GM13977 (cell line): ENCODE results near the gene IFT20.

Experiments
- DNase-seq: peaks from one replicate; pipeline ENCODE4 v3.0.0; 2012; ENCODE audit warnings: low spot score
- in situ Hi-C: fragments of 300-500 bp; cut with MboI; formaldehyde crosslinking; loops from one replicate; pipeline ENCODE4 v1.12.0; 2022; ENCODE audit warnings: low sequenced_read_pairs, low pct_unique_long_range_greater_than_20kb, mixed read lengths, inconsistent platforms; ENCODE audit not compliant: unreplicated experiment
- TF ChIP-seq, protein P1 (sequence below): IDR thresholded peaks from 2 replicates; pipeline ENCODE4 v1.5.1; 2012; ENCODE audit warnings: mild to moderate bottlenecking, control low read depth; ENCODE audit not compliant: insufficient read depth; ENCODE audit errors: extremely low read depth, missing control alignments

IFT20 gene

DNA sequence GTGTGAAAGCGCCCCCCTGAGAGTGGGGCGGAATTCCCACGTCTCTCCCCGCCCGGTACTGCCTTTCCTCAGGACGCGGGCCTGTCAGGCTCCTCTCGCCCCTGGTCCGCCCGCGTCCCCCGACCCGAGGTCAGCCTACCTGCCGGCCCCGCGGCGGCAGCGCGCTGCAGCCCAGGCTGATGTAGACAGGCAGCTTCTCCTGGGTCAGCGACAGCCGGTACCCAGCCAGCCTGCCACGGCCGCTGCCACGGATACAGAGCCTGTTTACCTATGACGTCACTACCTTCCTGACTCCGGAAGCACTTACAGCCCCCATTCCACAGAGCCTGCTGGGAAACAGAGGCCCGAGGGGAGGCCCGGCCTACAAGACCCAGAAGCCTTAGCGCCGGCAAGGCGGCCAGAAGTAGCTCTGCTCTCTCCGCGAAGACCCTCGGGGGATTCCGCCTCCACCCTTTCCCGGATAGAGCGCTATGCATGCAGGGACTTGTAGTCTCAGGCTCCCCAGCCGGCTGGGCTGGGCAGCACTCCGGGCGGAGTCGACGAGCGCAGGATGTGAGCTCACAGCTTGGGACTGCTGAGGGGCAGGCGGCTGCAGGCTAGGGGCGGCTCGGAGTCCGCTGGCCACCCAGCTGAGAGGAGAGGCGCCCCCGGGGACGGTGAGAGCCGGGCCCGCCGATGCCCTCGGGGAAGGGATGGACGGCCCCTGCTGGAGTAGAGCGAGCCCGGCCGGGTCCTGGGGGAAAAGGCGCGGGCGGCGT, at the start of gene IFT20, which contains the start of gene TNFAIP1:
Gene IFT20, minus strand, starts transcription at position 272 of the 758 bp plus-strand sequence. CDS start 3,487 bp downstream, outside the sequence.
Gene TNFAIP1, plus strand, starts transcription at position 561 of the 758 bp plus-strand sequence. CDS start 3,761 bp downstream, outside the sequence.
- in situ Hi-C loops, result no loop called here
- DNase-seq, result peak; percentile 97
- TF ChIP-seq, protein P1, sequence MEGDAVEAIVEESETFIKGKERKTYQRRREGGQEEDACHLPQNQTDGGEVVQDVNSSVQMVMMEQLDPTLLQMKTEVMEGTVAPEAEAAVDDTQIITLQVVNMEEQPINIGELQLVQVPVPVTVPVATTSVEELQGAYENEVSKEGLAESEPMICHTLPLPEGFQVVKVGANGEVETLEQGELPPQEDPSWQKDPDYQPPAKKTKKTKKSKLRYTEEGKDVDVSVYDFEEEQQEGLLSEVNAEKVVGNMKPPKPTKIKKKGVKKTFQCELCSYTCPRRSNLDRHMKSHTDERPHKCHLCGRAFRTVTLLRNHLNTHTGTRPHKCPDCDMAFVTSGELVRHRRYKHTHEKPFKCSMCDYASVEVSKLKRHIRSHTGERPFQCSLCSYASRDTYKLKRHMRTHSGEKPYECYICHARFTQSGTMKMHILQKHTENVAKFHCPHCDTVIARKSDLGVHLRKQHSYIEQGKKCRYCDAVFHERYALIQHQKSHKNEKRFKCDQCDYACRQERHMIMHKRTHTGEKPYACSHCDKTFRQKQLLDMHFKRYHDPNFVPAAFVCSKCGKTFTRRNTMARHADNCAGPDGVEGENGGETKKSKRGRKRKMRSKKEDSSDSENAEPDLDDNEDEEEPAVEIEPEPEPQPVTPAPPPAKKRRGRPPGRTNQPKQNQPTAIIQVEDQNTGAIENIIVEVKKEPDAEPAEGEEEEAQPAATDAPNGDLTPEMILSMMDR, result peak; percentile 21

GRCh38 chr17:28385037-28385400, 49.7 kb upstream of the IFT20 start:
- in situ Hi-C loops, result loop anchor here (25.0 kb wide), 1 partner anchor 152 kb away; no protein-coding TSS in a partner anchor
- TF ChIP-seq, protein P1, result no peak
- no peak for DNase-seq

DNA sequence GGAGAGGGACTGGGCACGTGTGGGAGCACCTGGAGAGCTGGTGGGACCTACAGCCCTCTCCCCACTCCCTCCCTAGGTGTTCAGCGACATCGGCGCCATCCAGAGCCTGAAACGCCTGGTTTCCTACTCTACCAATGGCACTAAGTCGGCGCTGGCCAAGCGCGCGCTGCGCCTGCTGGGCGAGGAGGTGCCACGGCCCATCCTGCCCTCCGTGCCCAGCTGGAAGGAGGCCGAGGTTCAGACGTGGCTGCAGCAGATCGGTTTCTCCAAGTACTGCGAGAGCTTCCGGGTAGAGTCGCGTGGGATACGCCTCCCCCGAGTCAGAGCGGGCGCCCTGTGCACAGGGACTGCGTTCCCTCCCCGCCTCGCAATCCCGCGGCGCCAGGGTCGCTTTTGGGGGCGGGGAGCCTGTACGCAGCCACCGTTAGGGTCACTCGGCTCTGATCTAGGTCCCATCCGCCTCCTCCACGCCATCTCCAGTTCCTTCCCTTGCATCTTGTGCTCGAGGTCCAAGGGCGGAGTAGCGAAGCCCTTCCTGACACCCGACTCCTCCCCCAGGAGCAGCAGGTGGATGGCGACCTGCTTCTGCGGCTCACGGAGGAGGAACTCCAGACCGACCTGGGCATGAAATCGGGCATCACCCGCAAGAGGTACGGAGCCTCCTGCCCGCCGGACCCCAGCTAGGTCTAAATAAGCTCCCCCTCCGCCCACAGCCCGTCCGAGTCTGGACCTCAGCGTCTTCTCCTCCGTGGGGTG, 49.2 kb upstream of the IFT20 start:
- DNase-seq, result peak; percentile 79
- TF ChIP-seq, protein P1, result no peak
- in situ Hi-C loops, result loop anchor here (25.0 kb wide), 1 partner anchor 153 kb away; no protein-coding TSS in a partner anchor

- peak; percentile 51 for DNase-seq
Observed at GRCh38 chr17:28381141-28381825, 46.0 kb upstream of the IFT20 start.

DNA sequence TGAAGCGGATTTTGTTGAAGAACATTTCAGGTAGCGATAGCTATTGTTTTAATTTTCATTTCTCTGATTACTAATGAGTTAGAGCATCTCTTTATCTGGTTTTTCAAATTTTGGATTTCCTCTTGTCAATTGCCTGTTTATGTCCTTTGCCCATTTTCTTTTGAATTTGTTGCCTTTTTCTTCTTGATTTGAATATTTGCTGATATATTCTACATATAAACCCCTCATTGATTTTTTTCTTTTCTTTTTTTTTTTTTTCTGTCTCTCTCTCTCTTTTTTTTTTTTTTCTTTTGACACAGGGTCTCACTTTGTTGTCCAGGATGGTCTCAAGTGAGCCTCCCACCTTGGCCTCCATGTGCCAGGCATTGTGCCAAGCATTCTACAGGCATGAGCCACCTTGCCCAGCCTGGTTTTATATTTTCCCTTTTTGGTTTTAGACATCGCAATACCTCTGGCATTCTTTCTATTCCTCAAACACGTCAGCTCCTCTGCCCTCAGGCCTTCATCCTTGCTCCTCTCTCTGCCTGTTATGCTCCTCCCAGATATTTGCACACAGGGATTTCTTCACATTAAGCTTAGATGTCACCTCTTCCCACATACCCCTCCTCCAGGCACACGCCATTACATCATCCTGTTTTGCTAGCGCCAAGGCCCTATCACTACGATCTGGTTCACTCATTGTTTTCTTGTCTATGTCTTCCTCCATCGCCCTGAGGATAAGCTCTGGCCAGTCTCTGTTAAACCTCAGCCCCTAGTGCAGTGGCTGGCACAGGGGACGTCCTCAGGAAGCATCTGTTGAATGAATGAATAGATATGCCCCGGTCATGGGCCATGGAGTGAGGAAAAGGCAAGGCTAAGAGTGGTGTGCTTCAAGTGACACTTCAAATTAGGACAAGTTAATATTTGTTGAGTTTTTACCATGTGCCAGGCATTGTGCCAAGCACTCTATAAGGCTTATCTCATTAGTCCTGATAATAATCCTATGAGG, 44.8 kb upstream of the IFT20 start:
- DNase-seq, result no peak

More at GRCh38 chr17:28381141-28381825, 46.0 kb upstream of the IFT20 start:
- in situ Hi-C loops, result loop anchor here (25.0 kb wide), 1 partner anchor 156 kb away; no protein-coding TSS in a partner anchor
- TF ChIP-seq, protein P1, result peak; percentile 74

More for the DNA sequence above, 44.8 kb upstream of the IFT20 start:
- TF ChIP-seq, protein P1, result no peak
- in situ Hi-C loops, result loop anchor here (25.0 kb wide), 1 partner anchor 157 kb away; no protein-coding TSS in a partner anchor
